SIG-M5 treated with dmso at 0.1 percent for 504 hours (cell line): ENCODE measurements around the gene SMARCA4.
"Not testable (repeated sequence)": the region's sequence is repeated elsewhere in the genome, so short reads cannot be mapped to it uniquely, and the experiment has no call there.

Experiments
- DNase-seq: peaks from one replicate; lab custom pipeline; 2025; ENCODE audit not compliant: unreplicated experiment; lab: John Stamatoyannopoulos, UW

Gene SMARCA4

DNA sequence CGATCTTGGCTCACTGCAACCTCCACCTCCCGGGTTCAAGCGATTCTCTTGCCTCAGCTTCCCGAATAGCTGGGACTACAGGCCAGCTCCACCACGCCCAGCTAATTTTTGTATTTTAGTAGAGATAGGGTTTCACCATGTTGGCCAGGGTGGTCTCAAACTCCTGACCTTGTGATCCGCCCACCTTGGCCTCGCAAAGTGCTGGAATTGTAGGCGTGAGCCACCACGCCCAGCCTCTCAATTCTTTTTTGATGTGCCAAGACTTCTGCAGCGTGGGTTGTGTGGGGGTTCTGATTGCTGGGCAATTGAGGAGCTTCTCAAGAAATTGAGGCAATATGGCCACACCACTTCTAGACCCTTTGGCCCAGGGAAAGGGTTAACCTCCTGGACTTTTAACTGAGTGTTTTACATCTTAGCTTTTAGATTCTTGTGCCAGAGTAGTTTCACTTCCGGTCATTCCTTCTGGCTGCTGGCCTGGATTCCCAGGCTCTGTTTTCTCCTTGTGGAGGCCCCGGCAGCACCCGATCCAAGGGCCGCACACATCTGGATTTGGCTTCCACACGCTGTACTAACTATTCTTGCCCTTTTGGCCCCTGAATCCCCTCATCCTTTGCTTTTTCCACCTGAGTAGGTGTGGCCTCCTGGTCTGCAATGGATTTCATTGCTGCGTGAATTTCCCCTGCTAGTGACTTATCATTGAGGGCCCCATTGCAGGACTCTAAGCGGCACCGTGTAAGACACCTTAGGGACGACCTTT lies 14.7 kb downstream of the SMARCA4 start:
- DNase-seq: no peak

- DNase-seq: no peak
These were observed 15.5 kb downstream of the SMARCA4 start for GRCh38 chr19:10976131-10976892.

DNA sequence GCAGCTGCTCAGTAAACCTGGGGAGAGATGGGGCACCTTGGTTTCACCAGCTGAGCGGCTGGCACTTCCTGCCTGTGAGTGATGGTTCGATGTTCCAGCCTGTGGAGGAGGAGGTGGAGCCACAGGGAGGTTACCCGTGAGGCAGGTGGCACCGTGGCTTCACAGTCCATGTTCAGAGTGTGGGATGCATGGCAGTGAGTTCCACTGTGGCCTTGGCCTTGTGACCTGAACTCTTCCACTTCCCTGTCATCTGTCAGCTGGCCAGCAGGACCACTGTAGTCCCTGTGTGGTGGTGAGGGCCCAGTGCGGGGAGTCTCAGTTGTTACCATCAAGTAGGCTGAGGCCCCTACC lies 16.9 kb downstream of the SMARCA4 start:
- no peak for DNase-seq

- peak; percentile 80 for DNase-seq
These were observed 19.1 kb downstream of the SMARCA4 start for GRCh38 chr19:10979951-10980381.

DNA sequence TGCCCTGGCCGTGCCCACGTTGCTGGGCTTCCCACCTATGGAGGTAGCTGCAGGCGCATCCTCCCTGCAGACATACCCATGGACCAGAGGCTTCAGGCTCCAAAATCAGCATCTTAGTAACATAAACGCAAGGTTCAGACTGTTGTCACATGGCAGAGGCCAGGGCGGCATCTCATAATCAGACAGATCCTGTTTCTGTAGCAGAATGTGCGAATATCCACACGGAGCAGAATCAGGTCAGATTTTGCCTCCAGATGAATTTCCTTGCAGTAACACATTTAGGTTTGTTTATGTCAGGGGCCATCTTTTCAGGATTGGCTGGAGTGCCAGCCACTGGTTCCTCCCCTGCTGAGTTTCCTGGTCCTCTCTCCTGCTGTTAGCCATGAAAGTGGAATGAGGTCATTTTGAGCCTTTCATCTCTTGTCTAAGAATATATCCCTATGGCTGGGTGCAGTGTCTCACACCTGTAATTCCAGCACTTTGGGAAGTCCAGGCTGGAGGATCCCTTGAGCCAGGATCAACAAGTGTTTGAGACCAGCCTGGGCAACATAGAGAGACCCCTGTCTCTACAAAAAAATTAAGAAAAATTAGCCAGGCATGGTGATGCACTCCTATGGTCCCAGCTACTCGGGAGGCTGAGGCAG lies 20.5 kb downstream of the SMARCA4 start:
- DNase-seq: no peak

- DNase-seq: no peak
These were observed 22.2 kb downstream of the SMARCA4 start for GRCh38 chr19:10983026-10983425.

- DNase-seq: no peak
These were observed 23.4 kb downstream of the SMARCA4 start for GRCh38 chr19:10984166-10984735.

- DNase-seq: no peak
These were observed 24.7 kb downstream of the SMARCA4 start for GRCh38 chr19:10985502-10985901.

DNA sequence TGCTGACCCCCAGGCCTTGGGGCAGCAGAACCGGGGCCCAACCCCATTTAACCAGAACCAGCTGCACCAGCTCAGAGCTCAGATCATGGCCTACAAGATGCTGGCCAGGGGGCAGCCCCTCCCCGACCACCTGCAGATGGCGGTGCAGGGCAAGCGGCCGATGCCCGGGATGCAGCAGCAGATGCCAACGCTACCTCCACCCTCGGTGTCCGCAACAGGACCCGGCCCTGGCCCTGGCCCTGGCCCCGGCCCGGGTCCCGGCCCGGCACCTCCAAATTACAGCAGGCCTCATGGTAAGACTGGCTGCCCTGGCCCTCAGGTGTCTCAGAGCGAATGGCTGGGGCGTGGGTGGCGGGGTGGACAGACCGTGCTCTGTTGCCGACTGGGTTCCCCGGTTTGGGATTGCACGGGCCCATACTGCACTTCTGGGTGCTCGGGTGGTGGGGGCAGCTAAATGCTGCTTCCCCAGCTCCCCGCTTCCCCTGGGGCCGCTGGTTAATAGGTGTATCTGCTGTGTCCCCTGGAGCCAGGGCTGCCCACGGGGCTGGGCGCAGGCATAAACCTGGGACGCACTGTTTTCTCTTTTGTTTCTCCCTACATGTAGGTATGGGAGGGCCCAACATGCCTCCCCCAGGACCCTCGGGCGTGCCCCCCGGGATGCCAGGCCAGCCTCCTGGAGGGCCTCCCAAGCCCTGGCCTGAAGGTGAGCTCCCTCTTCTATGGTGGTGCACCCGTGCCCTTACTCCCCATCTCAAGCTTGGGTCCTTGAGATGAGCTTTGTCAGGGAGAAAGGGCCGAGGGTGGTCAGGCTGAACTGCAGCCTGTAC lies 25.7 kb downstream of the SMARCA4 start:
- DNase-seq: no peak

DNA sequence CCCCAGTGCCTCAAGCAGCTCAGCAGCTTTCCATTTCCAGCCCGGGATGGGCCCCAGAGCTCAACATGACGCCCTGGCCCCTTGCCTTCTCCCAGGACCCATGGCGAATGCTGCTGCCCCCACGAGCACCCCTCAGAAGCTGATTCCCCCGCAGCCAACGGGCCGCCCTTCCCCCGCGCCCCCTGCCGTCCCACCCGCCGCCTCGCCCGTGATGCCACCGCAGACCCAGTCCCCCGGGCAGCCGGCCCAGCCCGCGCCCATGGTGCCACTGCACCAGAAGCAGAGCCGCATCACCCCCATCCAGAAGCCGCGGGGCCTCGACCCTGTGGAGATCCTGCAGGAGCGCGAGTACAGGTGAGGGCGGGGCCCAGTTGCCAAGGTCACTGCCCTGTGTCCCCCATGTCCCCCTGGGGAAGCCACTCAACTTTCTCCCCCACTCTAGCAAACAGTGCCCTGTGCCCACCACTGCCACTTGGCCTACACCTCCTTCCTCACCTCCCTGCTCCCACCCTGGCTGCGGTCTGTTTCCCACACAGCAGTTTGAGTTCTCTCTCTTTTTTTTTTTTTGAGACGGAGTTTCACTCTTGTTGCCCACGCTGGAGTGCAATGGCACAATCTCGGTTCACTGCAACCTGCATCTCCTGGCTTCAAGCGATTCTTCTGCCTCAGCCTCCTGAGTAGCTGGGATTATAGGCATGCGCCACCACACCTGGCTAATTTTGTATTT lies 26.9 kb downstream of the SMARCA4 start:
- no peak for DNase-seq

DNA sequence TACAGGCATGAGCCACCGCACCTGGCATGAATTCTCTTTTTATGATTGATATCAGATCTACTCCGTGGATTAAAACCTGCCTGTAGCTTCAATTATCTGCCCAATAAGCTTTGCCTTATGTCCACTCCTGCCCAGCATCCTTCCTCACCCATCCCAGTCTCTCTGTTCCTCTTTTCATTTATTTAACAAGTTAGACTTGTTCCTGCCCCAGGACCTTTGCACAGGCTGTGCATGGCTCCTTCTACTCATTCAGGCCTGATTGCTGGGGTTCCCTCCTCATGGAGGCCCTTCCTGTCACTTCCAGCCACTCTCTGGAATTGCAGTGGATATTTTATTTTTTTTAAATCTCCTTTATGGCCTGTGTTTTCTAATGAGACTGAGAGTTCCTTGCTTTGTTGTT lies 27.6 kb downstream of the SMARCA4 start:
- DNase-seq: no peak

DNA sequence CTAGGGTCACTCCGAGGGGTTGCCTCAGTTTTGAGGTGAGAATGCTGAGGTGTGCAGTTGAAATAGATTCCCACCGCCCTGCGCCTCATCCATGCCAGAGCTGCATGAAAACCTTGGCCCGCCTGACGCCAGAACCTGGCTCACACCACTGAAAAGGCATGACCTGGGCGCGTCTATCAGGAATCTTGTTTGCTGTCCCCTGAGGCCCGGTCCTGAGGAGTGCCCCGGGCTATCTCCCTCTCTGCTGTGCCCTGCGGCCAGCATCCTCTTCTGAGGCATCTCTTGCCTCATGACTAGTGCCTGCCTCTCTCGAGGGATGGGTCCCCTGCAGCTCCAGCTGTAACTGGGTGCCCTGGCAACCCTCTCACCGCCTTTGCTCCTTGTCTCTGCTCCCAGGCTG lies 28.1 kb downstream of the SMARCA4 start:
- DNase-seq: no peak

DNA sequence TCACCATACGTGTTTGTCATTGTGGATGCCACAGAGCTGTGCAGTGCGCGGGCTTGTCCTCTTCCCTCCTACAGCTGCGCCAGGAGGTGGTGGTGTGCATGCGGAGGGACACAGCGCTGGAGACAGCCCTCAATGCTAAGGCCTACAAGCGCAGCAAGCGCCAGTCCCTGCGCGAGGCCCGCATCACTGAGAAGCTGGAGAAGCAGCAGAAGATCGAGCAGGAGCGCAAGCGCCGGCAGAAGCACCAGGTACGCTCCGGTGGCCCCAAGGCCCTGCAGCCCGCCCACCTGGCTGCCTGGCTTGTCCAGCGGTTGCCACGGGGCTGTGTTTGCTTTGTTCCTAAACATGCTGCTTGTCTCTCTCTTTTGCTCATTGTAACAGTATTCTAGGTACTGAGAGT lies 30.2 kb downstream of the SMARCA4 start:
- DNase-seq: no peak

DNA sequence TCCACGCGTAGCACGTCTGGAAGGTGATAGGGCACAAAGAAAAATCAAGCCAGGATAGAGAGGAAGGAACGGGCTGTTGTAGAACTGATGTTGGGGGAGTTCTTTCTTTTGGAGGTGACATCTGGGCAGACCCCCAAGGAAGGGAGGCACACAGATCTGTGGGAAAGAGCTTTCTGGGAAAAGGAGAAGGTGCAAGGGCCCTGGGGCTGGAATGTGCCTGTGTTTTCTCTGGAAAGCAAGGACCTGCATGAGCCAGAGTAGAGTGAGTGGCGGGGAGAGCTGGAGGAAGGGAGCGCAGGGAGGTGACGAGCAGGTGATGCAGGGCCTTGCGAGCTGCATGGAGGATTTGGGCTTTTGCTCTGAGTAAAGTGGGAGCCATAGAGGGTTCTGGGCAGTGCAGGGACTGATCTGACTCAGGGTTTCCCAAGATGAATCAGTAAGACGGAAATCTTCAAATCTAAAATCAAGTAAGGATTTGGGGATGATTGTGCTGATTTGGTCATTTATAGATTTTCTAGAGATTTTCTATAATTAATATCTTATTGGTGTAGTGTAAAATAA lies 30.8 kb downstream of the SMARCA4 start:
- DNase-seq: no peak

DNA sequence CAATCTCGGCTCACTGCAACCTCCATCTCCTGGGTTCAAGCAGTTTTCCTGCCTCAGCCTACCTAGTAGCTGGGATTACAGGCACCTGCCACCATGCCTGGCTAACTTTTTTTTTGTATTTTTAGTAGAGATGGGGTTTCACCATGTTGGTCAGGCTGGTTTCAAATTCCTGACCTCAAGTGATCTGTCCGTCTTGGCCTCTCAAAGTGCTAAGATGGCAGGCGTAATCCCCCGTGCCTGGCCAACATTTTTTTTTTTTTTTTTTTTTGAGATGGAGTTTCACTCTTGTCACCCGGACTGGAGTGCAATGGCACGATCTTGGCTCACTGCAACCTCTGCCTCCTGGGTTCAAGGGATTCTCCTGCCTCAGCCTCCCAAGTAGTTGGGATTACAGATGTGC lies 31.3 kb downstream of the SMARCA4 start:
- DNase-seq: not testable (repeated sequence)

DNA sequence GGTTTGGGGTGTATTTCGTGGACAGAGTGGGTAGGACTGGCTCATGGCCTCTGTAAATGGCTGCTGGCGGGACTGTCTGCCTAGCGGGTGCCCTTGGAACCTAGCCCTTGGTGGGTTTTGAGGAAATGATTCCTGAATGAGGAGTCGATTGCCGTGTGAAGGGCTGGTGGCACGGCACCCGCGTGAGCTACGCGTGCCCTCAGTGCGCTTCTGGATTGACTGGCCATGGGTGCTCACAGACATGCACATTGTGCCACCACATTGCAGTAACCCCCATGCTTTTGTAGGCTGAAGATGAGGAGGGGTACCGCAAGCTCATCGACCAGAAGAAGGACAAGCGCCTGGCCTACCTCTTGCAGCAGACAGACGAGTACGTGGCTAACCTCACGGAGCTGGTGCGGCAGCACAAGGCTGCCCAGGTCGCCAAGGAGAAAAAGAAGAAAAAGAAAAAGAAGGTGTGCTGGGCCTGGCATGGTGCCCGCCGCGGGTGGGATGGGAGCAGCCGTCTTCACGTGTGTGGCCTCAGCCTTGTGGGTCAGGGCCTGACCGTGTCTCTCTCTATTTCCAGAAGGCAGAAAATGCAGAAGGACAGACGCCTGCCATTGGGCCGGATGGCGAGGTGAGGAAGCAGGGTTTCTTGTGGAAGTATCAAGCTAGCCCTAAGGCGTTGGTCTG lies 35.2 kb downstream of the SMARCA4 start:
- no peak for DNase-seq

GRCh38 chr19:10998045-10998533 lies 37.3 kb downstream of the SMARCA4 start:
- no peak for DNase-seq

DNA sequence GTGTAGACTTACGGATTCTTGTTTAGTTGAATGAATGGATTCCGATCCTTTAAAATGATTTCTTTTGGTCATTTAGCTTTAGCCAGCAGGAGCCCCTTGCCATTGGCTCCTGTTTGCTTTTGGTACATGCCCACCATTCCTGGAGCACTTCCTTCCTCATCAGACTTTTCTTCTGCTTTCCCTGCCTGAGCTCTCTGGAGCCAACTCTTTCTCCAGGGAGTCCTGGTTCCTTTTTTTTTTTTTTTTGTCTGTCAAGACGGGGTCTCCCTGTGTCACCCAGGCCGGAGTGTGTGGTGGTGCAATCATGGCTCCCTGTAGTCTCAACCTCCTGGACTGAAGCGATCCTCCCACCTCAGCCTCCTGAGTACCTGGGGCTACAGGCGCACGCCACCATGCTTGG lies 37.8 kb downstream of the SMARCA4 start:
- no peak for DNase-seq

DNA sequence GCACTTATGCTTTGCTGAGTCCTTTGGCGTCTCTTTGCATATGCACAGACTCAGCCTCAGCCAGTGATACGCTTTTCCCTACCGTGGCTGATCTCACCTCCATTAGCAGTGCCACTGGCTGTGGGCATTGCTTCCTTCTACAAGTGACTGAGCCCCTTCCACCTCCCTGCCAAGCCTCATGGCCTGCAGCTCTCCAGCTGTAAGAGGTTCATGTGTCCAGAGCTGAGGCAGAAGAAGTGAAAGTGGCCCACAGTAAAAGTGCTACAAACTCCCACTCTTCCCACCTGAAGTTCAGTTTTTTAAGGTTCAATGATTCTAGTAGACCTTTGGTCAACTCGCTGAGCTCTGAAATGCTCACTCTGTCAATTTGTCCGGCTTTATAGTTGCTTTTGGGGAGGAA lies 44.7 kb downstream of the SMARCA4 start:
- DNase-seq: no peak
